GM23338 (cell line): ENCODE results near the gene GIGYF2. TPM values are rescaled to one million over a fixed set of nuclear protein-coding genes. Genes with fewer than 3 reads are reported as not detected.

Source experiments
- ATAC-seq: fragments of 200-7000 bp; cut with Tn5 transposase; 3 replicates; pipeline ENCODE4 v1.9.1; 2020
- DNase-seq: peaks from one replicate; pipeline ENCODE4 v3.0.0-alpha.2; 2015; ENCODE audit warnings: low spot score
- H2AFZ ChIP-seq: fragments of 200-600 bp; sonication (generic); 2 replicates; pipeline ENCODE4 v1.8.0; 2016; ENCODE audit warnings: antibody characterized with exemption, mild to moderate bottlenecking, moderate library complexity
- H3F3A ChIP-seq: fragments of 200-600 bp; sonication (generic); replicated peaks from 2 replicates; pipeline ENCODE4 v1.8.0; 2017; ENCODE audit warnings: antibody characterized with exemption, mixed run types, low read depth
- H3K27ac ChIP-seq: fragments of 200-600 bp; sonication (generic); 2 replicates; pipeline ENCODE4 v1.6.1; 2016; ENCODE audit warnings: low read depth
- H3K27me3 ChIP-seq: fragments of 200-600 bp; sonication (generic); 2 replicates; pipeline ENCODE4 v1.8.0; 2016; ENCODE audit warnings: mild to moderate bottlenecking, mixed run types, moderate library complexity; ENCODE audit not compliant: insufficient read depth
- H3K36me3 ChIP-seq: fragments of 200-600 bp; sonication (generic); 2 replicates; pipeline ENCODE4 v1.8.0; 2016; ENCODE audit warnings: mild to moderate bottlenecking; ENCODE audit not compliant: insufficient read depth
- H3K4me1 ChIP-seq: fragments of 200-600 bp; sonication (generic); 2 replicates; pipeline ENCODE4 v1.8.0; 2016; ENCODE audit warnings: mild to moderate bottlenecking, moderate library complexity; ENCODE audit not compliant: insufficient read depth
- H3K4me2 ChIP-seq: fragments of 200-600 bp; sonication (generic); 2 replicates; pipeline ENCODE4 v1.7.1; 2017; ENCODE audit warnings: mixed run types
- H3K4me3 ChIP-seq: fragments of 200-600 bp; sonication (generic); 2 replicates; pipeline ENCODE4 v1.6.1; 2016; ENCODE audit warnings: mixed run types
- H3K79me2 ChIP-seq: fragments of 200-600 bp; sonication (generic); replicated peaks from 2 replicates; pipeline ENCODE4 v1.8.0; 2017; ENCODE audit warnings: mild to moderate bottlenecking; ENCODE audit not compliant: insufficient read depth
- H3K9me2 ChIP-seq: fragments of 200-600 bp; sonication (generic); 2 replicates; pipeline ENCODE4 v1.8.0; 2017; ENCODE audit not compliant: insufficient read depth
- H4K20me1 ChIP-seq: fragments of 200-600 bp; sonication (generic); replicated peaks from 2 replicates; pipeline ENCODE4 v1.8.0; 2017; ENCODE audit warnings: mild to moderate bottlenecking; ENCODE audit not compliant: insufficient read depth
- H3K27ac Mint-ChIP-seq: 2 replicates; pipeline ENCODE4 v1.8.0; 2020; ENCODE audit warnings: inconsistent platforms, mild to moderate bottlenecking, moderate library complexity, mixed read lengths
- H3K27me3 Mint-ChIP-seq: 3 replicates; pipeline ENCODE4 v1.8.0; 2022; ENCODE audit warnings: low read depth, mild to moderate bottlenecking, moderate library complexity, mixed read lengths, inconsistent platforms; ENCODE audit not compliant: insufficient read depth, poor library complexity
- H3K36me3 Mint-ChIP-seq: 3 replicates; pipeline ENCODE4 v1.8.0; 2021; ENCODE audit warnings: low read depth, mild to moderate bottlenecking, inconsistent platforms, moderate library complexity, mixed read lengths
- H3K4me1 Mint-ChIP-seq: 3 replicates; pipeline ENCODE4 v1.8.0; 2020; ENCODE audit warnings: mild to moderate bottlenecking, inconsistent platforms, mixed read lengths
- H3K4me3 Mint-ChIP-seq: 3 replicates; pipeline ENCODE4 v1.8.0; 2021; ENCODE audit warnings: moderate library complexity, mild to moderate bottlenecking, inconsistent platforms, mixed read lengths
- H3K9me3 Mint-ChIP-seq: 3 replicates; pipeline ENCODE4 v1.8.0; 2020; ENCODE audit warnings: moderate library complexity, mild to moderate bottlenecking, inconsistent platforms, mixed read lengths
- CREB1 ChIP-seq: fragments of 250-450 bp; sonication (Bioruptor Pico); IDR thresholded peaks from 2 replicates; pipeline ENCODE4 v1.5.0; 2020; ENCODE audit warnings: low read depth, mild to moderate bottlenecking, moderate library complexity
- CTCF ChIP-seq, 2 experiments: fragments of 200-600 bp in 1 of 2; sonication (generic) in 1 of 2; conservative IDR thresholded peaks; 2 replicates each; pipeline versions ENCODE4 v1.5.1 to v1.6.1; 2016 to 2017; ENCODE audit warnings: antibody characterized with exemption in 2 of 2, low read depth in 2 of 2, mild to moderate bottlenecking in 2 of 2, moderate library complexity in 1 of 2
- ETS1 ChIP-seq: IDR thresholded peaks from 2 replicates; pipeline ENCODE4 v1.6.1; 2016; ENCODE audit warnings: antibody characterized with exemption
- EZH2 ChIP-seq: fragments of 200-600 bp; sonication (generic); IDR thresholded peaks from one replicate; pipeline ENCODE4 v1.8.0; 2017; ENCODE audit warnings: antibody characterized with exemption, mild to moderate bottlenecking, low read depth; ENCODE audit not compliant: unreplicated experiment
- EZH2phosphoT487 ChIP-seq: fragments of 200-600 bp; sonication (generic); IDR thresholded peaks from one replicate; pipeline ENCODE4 v1.8.1; 2018; ENCODE audit warnings: antibody characterized with exemption; ENCODE audit not compliant: unreplicated experiment
- JUNB ChIP-seq: IDR thresholded peaks from one replicate; pipeline ENCODE4 v1.6.1; 2016; ENCODE audit warnings: antibody characterized with exemption; ENCODE audit not compliant: unreplicated experiment
- NANOG ChIP-seq: IDR thresholded peaks from 2 replicates; pipeline ENCODE4 v1.6.1; 2016; ENCODE audit warnings: antibody characterized with exemption, borderline replicate concordance
- POLR2AphosphoS5 ChIP-seq: IDR thresholded peaks from 2 replicates; pipeline ENCODE4 v1.6.1; 2016; ENCODE audit warnings: antibody characterized with exemption, low read depth
- REST ChIP-seq: IDR thresholded peaks from one replicate; pipeline ENCODE4 v1.6.1; 2018; ENCODE audit warnings: antibody characterized with exemption; ENCODE audit not compliant: unreplicated experiment
- STAT1 ChIP-seq: IDR thresholded peaks from one replicate; pipeline ENCODE4 v1.6.1; 2016; ENCODE audit warnings: antibody characterized with exemption; ENCODE audit not compliant: unreplicated experiment
- ZNF114 ChIP-seq: fragments of 250-450 bp; sonication (Bioruptor Pico); IDR thresholded peaks from 2 replicates; pipeline ENCODE4 v1.5.0; 2020; ENCODE audit warnings: mild to moderate bottlenecking, moderate library complexity
- ZNF331 ChIP-seq: fragments of 250-450 bp; sonication (Bioruptor Pico); IDR thresholded peaks from 2 replicates; pipeline ENCODE4 v1.5.0; 2020; ENCODE audit warnings: low read depth, mild to moderate bottlenecking, moderate library complexity
- ZNF462 ChIP-seq: fragments of 250-450 bp; sonication (Bioruptor Pico); IDR thresholded peaks from 2 replicates; pipeline ENCODE4 v1.5.0; 2020; ENCODE audit warnings: mild to moderate bottlenecking, moderate library complexity
- polyA plus RNA-seq: library from polyadenylated mRNA; unstranded; fragments of >200 nt; fragmentation: Nextera tagmentation; extraction: Ambion mirVana; gene quantifications from 2 replicates; pipeline ENCODE4 v1.2.1, GENCODE V29; 2016
- total RNA-seq: library from RNA; depleted of rRNA; stranded (reverse); fragments of >200 nt; shearing (Covaris generic); gene quantifications from 2 replicates; pipeline ENCODE4 v1.2.3, GENCODE V29; 2014

The GIGYF2 gene
- total and polyA plus RNA-seq, 2 experiments from 2014 or later, result 48.9 to 104 TPM

- Histone ChIP-seq H3F3A (no peaks in the 10 kb centered on the region), H3K4me2 (no peak overlapping the region), H2AFZ (no peak overlapping the region), H3K36me3 (peaks cover 36% of the 10 kb centered on the region), H3K4me1 (no peaks in the 10 kb centered on the region), H3K79me2 (no peaks in the 10 kb centered on the region), H3K27me3 (no peaks in the 10 kb centered on the region), H3K27ac (no peak overlapping the region), H4K20me1 (peaks cover 4% of the 10 kb centered on the region; the same call in 1 of the 2 replicates), H3K9me2 (no peaks in the 10 kb centered on the region), H3K4me3 (no peak overlapping the region)
- TF ChIP-seq ZNF114 (CRISPR knock-in tag) (no peak), JUNB (no peak), ZNF331 (no peak), EZH2phosphoT487 (no peak), POLR2AphosphoS5 (no peak), ZNF462 (no peak), NANOG (no peak), ETS1 (no peak), CTCF (conservative IDR thresholded peaks at IDR 0.05; ENCODE audit: low read depth in 2 of 2) (no peak), EZH2 (no peak), CREB1 (CRISPR knock-in tag) (no peak), STAT1 (no peak), REST (no peak)
- Mint-ChIP-seq H3K27me3 (no peaks in the 10 kb centered on the region), H3K9me3 (no peaks in the 10 kb centered on the region), H3K36me3 (peaks cover 41% of the 10 kb centered on the region), H3K27ac (no peak overlapping the region), H3K4me1 (no peaks in the 10 kb centered on the region), H3K4me3 (no peak overlapping the region)
- DNase-seq (no peak), ATAC-seq (no peak)
These were observed 94.4 kb downstream of the GIGYF2 start for GRCh38 chr2:232791518-232791917.
